Measurements from ENCODE around the gene SHMT1.
A peak's percentile ranks its signal among the peaks of the same experiment; 100 is the strongest.
"Not testable (repeated sequence)": the region's sequence is repeated elsewhere in the genome, so short reads cannot be mapped to it uniquely, and the experiment has no call there.

SHMT1 gene

DNA sequence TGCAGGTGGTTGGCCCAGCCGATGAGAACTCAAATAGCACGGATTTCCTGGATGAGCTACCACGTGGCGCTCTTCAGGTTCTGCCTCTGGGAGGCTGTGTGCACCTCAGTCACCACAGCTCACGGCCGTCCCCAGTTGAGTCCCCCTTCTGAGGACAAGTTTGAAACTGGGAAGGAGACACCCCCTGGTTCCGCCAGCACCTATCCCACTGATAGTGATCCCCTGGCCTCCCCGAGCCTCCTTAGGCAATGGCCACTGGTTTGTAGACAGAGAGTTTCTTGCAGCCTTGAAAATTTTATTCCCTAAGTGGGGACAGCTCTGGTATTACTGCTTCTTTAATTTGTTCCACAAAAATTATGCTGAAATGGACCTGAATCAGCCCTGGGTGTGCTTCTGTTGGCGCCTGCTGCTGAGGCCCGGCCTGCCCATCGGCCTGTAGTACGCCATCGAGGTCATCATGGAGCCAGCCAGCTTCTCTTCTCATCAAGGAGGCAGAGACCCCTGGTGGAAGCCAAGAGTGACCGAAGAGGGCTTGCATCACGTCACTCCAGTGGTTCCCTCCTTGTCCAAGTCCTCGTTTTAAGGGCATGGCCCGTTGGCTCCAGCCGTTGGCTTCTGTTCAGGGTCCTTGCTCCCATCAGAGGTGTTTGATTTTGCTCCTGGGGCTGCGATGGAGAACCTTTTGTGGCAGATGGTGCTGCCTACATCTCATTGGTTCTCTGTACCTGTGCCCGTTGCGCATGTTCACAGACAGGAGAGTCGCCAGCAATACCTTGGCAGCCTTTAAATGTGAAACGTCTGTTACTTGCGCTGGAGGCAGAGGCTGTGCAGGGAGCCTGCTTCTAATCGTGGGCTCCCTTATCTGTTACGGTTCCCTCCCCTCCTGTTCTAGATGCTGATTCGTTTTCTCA, 39.0 kb downstream of the SHMT1 start:
- no peak for DNase-seq

DNA sequence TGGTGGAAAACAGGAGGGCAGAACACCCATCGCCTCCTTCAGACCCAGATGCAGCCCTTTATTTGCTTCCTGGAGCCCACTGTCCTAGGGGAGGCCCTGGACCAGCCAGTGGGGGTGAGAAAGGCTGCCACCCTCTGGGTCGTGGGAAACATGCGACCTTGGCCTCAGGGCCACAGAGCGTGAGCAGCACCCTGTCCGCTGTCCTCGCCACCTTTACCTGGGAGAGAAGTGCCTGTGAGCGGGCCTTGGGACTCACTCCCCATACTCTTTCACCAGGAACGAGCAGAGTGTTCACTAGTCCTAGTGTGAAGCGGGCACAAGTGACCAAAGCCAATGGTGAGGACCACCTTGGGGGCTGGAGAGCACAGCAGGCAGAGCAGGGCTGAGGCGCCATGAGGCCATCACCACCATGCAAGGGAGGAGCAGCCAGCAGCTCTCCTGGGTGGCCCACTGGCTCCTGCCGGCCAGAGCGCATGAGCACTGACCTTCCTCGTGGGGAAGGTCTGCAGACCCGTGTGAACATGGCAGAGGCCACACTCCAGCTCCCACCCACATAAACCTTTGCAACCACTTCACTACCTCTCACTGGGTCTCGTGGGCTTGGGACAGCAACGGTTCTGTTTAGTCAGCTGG, 39.7 kb downstream of the SHMT1 start:
- no peak for DNase-seq

DNA sequence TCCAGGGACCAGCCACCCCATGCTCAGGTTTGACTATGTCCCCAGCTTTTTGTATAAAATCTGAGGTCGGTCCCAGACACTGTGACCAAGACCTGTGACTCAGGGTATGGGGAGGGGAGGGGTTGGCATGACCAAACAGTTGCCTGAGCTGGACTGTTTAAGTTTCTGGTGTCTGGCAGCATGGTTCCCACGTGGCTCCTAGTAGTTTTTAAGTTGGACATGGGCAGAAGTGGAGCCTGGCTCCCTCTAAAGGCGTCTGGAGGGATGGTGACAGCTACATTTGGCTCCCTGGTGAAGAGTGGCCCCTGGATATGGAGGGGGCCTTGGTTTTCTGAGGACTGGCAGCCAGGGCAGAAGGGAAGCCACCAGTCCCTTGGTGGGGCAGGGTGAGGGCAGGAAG, 40.3 kb downstream of the SHMT1 start:
- no peak for DNase-seq

DNA sequence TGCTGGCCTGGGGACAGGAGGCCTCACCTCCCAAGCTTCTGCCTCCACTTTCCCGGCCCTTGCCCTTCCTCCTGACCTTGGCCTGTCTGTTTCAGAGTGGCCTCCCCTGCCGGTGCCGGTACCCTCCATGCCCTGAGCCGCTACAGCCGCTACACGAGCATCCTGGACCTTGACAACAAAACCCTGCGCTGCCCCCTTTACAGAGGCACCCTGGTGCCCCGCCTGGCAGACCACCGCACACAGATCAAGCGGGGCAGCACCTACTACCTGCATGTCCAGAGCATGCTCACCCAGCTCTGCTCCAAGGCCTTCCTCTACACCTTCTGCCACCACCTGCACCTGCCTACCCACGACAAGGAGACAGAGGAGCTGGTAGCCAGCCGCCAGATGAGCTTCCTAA, 40.8 kb downstream of the SHMT1 start:
- no peak for DNase-seq

DNA sequence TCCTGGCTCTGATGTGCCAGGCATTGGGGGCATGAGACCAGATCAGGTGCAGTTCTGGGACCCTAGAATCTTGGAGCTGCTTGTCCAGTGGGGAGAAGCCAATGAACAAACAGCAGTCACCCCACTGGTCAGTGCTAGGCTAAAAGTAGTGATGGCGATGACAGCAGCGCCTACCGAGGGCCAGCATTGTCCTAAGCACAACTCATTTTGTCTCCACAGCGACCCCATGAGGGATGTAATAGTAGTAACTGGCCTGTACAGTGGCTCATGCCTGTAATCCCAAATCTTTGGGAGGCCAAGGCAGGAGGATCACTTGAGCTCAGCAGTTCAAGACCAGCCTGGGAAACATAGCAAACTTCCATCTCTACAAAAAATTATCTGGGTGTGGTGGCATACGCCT, 42.0 kb downstream of the SHMT1 start:
- DNase-seq = no peak

DNA sequence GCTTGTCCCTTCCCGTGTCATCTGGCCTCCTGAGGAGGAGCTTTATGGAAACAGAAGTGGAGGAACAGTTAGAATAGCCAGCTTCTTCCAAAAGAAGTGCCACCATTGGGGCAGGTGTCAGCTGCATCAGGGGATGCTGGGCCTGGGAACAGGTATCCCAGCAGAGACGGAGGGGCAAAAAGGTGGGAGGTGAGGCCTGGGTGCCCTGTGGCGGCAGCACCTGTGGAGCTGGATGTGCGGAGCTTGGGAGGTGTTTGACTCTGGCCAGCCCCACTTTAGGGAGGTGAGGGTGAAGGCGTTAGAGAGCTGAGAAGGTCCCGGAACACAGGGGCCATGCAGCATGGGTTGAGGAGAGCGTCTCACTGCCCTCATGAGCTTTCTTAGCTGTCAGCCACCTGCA, 43.0 kb downstream of the SHMT1 start:
- DNase-seq = no peak

DNA sequence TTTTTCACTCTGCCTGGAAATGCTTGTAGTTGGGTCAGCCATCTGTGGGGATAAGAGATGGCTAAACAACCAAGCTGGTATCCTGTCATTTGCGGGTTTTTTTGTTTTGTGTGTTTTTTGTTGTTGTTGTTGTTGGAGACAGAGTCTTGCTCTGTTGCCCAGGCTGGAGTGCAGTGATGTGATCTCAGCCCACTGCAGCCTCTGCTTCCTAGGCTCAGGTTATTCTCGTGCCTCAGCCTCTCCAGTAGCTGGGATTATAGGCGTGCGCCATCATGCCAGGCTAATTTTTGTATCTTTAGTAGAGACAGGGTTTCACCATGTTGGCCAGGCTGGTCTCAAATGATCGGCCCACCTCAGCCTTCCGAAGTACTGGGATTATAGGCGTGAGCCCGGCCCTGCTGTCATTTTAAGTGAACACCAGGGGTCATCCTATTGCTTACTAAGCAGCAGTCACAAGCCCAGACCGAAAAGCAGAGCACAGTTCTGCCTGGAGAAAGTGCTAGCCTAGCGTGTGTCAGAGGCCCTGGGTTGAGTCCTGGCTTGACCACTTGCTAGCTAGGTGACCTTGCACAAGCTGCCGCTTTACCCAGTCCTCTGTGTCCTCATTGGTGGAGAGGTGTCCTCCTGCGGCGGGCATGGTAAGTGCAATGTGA, 43.6 kb downstream of the SHMT1 start:
- peak; percentile 60 for DNase-seq

DNA sequence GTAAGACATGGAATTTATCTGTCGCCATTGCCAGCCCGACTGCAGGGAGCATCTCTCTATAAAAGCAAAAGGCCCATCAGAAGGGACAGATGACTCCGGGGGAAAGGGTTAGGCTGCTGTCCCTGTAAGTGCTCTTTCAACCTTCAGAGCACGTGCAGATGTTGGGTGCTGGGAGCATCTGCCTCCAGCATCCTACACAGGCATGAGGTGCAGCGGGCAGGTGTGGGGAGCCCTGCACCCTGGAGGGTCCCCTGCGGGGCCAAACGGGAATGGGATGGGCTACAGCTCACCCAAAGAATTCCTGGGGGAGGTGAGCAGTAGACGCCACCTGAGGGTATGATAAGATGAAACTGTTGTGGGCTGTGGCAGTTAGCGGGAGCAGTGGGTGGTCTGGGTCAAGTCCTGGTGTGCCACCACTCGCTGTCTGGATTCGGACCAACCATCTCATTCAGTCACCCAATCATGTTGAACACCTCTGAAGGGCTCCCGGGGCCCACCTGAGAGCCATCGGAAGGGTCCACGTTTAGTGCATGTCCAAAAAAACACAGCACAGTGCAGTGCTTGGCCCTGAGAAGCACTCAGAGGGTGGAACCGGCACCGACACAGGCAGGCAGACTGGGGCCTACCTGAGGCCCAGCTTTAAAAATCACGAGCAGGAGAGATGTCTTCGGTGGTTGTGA, 44.4 kb downstream of the SHMT1 start:
- no peak for DNase-seq

DNA sequence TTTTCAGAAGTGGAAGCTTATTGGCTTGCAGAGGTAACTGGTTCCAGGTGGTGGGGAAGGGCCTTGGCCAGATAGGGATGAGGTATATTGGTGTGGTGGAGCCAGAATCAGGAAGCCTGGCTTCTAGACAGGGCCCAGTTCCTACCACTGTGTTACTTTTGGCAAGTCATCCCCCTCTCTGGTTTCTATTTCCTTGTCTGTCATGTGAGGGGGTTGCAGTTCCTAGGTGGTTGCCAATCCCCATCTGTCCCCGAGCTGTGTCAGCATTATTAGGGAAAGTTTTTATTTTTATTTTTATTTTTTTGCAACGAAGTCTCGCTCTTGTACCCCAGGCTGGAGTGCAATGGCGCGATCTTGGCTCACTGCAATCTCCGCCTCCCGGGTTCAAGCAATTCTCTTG, 45.2 kb downstream of the SHMT1 start:
- no peak for DNase-seq

DNA sequence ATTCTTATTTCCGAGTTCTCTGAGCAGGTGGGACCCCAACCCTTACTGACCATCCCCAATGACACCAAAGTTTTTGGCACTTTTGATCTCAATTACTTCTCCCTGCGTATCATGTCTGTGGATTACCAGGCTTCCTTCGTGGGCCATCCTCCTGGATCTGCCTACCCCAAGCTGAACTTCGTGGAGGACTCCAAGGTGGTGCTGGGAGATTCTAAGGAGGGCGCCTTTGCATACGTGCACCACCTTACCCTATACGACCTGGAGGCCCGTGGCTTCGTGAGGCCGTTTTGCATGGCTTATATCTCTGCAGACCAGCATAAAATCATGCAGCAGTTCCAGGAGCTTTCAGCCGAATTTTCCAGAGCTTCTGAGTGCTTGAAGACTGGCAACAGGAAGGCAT, 47.4 kb downstream of the SHMT1 start:
- no peak for DNase-seq

DNA sequence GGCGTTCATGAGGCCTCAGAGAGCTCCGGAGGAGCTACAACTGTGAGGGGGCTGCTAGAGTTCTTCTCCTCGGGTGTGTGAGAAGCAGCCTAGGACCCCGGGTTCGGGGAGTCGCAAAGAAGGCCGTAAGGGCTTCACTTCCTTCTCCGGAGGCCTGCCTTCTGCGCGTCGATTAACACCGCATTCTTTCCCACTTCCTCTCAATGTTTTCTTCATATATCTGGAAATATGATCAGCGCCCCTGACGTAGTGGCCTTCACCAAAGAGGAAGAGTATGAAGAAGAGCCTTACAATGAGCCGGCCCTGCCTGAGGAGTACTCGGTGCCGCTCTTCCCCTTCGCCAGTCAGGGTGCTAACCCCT, 47.8 kb downstream of the SHMT1 start:
- DNase-seq = no peak

DNA sequence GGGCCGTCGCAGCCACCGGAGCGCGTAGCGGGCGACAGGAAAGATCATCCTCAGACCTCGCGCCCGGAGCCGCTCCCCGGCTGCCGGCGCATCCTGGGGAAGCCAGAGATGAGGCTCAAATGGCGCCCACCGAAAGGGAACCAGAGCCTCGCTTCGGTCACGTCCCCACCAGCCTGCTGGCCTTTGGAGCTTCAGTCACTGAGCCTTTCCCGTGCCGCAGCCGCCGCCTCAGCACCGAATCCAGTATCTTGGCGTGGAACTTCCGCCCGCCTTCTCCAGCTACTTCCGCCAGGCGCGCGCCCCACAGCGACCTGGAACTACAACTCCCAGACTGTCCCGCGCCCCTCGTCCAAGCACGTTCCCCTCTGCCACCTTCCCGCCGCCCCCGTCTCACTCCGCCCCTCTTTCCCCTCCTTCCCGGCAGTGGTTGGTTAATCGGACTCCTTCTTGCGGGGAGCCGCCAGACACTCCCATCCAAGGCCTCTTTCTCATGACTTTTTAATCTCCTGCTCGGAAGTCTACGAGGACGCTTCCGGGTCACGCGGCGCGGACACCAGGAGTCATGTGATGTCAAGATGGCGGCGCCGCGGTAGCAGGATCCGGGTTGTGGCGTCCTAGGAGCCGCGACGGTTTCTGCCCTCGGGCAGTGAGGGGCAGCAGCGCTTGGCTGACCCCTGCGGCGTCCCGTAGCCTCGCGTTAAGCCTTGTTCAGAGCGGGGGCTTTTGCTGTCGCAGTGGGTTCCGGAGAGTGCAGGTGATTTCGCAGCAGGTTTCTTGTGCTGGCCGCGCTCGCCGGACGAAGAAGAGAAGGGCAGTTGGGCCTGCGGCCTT, 48.4 kb downstream of the SHMT1 start, which contains the start of the genes SMCR8 and TOP3A:
SMCR8 (plus strand) TSS at position 563 of the 831 bp plus-strand sequence. CDS start 497 bp downstream, outside the sequence.
TOP3A (minus strand) TSS at position 264 of the 831 bp plus-strand sequence; CDS start at position 48, 216 bp downstream.
- DNase-seq = peak; percentile 99

DNA sequence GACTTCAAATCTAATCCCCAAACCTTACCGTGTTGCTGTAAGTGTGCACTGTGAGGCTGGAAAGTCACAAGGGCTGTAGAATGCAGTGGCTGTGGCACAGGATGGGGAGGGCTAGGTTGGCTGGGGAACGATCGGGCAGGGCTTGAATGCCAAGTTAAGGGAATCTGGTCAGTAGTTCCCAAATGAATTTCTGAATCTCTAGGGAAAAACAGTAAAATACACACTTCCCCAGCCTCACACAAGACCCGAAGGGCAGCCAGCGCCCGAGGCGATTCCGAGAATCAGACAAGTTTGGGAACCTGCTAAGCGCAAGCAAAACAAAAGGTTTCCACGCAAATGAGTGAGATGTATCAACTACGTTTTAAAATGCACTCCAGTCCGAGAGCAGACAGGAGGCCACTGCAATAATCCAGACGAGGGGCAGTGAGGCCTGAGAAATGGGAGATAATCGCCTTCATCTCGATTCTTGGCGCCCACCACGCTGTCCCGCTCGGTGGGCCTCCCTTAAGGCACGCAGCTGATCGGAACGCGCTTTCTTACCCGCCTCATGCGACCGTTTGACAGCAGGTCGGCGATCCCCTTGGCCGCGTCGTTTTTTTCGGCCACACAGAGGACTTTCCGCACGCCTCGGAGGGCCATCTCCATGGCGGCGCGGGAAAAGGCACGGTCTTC, 49.2 kb downstream of the SHMT1 start:
- DNase-seq = no peak

DNA sequence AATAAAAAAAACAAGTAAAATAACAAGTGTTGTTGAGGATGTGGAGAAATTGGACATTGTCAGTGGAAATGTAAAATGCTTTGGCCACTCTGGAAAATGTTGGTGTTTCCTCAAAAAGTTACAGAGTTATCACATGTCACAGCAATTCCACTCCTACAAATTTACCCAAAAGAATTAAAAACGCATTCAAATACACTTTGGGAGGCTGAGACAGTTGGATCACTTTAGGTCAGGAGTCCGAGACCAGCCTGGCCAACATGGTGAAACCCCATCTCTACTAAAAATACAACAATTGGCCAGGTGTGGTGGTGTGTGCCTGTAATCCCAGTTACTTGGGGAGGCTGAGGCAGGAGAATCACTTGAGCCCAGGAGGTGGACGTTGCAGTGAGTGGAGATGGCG, 54.1 kb downstream of the SHMT1 start:
- DNase-seq = no peak

DNA sequence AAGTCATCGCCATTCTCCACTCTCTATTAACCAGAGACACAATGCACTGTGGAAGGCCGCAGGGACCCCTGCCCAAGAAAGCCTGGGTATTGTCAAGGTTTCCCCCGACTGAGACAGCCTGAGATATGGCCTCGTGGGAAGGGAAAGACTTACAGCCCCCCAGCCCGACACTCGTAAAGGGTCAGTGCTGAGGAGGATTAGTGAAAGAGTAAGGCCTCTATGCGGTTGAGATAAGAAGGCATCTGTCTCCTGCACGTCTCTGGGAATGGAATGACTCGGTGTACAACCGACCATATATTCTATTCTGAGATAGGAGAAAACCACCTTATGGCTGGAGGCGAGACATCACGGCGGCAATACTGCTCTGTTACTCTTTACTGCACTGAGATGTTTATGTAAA, 60.1 kb downstream of the SHMT1 start:
- not testable (repeated sequence) for DNase-seq

DNA sequence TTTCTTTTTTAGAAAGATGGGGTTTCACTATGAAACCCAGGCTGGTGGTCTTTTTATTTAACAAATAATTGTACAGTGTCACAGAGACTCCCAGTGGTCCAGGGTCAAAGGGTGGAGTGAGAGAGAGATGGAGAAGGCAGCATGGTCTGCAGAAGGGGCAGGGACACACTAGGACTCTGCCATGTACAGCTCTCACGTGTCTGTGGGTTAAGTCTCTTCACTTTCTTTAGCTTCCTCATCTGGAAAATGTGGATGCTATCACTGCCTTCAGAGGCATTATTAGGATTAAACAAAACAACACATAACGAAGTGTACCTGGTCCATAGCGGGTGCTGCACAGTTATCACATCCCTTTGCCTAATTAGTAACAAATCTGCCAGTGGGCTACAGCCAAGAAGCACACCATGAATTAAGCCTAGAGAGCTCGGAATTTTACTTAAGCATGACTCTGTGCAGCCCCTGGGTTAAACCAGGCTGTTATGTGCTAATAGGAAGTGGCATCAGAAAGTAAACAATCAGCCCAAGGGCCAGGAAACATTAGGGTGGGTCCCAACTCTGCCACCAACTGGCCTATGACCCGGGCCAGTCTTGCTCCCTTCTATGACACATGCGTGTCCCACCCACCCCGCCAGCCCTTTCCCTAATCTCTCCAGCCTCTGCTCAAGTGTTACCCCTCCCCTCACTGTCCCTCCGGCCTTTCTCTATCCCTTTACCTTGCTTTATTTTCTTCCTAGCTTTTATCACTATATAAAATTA, 62.4 kb downstream of the SHMT1 start:
- DNase-seq = no peak

DNA sequence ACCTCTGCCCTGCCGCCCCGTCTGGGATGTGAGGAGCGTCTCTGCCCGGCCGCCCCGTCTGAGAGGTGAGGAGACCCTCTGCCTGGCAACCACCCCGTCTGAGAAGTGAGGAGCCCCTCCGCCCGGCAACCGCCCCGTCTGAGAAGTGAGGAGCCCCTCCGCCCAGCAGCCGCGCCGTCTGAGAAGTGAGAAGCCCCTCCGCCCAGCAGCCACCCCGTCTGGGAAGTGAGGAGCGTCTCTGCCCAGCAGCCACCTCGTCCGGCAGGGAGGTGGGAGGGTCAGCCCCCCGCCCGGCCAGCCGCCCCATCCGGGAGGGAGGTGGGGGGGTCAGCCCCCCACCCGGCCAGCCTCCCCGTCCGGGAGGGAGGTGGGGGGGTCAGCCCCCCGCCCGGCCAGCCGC, 65.3 kb downstream of the SHMT1 start:
- DNase-seq = not testable (repeated sequence)

DNA sequence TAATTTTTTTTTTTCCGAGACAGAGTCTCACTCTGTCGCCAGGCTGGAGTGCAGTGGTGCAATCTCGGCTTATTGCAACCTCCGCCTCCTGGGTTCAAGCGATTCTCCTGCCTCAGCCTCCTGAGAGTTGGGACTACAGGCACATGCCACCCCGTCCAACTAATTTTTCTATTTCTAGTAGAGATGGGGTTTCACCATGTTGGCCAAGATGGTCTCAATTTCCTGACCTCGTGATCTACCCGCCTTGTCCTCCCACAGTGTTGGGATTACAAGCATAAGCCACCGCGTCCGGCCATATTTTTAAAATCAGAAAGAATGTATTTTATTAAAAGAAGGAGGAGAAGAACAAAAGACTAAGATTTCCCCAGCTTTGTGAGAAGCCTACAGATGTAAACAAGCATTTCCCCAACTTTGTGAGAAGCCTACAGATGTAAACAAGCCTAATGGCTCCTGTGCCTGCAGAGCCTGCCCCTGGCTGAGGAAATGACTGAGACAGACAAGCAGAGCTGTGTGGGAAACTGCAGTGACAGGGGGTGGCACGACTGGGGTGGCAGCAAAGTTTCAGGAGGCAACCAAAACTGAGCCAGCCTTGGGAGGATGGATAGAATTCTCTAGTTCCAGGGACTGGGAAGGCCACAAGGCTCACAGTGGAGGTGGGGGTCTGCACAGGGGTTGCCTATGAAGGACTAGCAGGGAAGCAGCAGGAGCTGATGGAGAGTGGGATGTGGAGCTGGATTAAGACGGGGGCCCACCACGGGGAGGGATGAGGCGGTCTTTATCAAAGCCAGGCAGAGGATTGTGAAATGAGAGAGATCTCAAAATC, 71.4 kb downstream of the SHMT1 start:
- DNase-seq = no peak

DNA sequence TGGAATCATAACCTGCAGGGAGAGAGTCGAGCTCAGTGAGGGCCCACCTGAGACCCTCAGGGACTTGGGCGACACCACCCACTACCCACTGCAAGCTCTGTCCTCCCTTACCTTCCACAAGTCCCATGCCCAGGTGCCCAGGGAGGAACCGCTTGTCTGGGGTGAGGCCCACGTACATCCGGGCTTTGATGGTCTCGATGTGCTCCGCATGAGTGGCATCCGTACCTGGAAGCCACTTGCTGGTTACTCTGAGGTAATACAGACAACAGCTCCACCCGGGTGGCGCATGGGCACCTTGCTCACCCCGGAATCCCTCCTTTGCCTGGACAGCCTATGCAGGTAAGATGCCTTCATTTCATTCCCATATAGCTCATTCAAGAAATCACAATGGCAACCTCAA, 78.1 kb downstream of the SHMT1 start:
- no peak for DNase-seq

DNA sequence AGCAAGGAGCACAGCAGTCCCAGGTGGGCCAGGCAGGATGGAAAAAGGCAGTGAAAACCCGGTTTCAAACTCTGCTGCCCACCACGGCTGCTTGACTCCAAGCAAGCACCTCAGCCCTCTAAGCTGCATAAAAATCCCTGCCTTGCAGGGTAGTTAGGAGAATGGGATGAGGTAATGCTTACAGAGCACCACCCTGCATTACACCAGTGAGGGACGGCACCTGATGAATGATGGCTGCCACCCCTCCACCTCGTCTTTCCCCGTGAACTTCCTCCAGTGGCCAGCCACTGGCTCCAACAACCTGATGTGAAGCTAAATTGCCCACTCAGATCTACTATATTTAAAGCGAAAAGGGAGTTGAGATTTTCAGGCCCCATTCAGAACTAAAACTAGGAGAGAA, 81.6 kb downstream of the SHMT1 start:
- DNase-seq = no peak

All from fibroblast of upper back skin (primary cell).